GM23338 (cell line): ENCODE results near the gene FHIP1B. TPM values are rescaled to one million over a fixed set of nuclear protein-coding genes. Genes with fewer than 3 reads are reported as not detected.

Experiments used
- ATAC-seq: fragments of 200-7000 bp; cut with Tn5 transposase; 3 replicates; pipeline ENCODE4 v1.9.1; 2020
- DNase-seq: peaks from one replicate; pipeline ENCODE4 v3.0.0-alpha.2; 2015; ENCODE audit warnings: low spot score
- H2AFZ ChIP-seq: fragments of 200-600 bp; sonication (generic); 2 replicates; pipeline ENCODE4 v1.8.0; 2016; ENCODE audit warnings: antibody characterized with exemption, mild to moderate bottlenecking, moderate library complexity
- H3F3A ChIP-seq: fragments of 200-600 bp; sonication (generic); replicated peaks from 2 replicates; pipeline ENCODE4 v1.8.0; 2017; ENCODE audit warnings: antibody characterized with exemption, mixed run types, low read depth
- H3K27ac ChIP-seq: fragments of 200-600 bp; sonication (generic); 2 replicates; pipeline ENCODE4 v1.6.1; 2016; ENCODE audit warnings: low read depth
- H3K27me3 ChIP-seq: fragments of 200-600 bp; sonication (generic); 2 replicates; pipeline ENCODE4 v1.8.0; 2016; ENCODE audit warnings: mild to moderate bottlenecking, mixed run types, moderate library complexity; ENCODE audit not compliant: insufficient read depth
- H3K36me3 ChIP-seq: fragments of 200-600 bp; sonication (generic); 2 replicates; pipeline ENCODE4 v1.8.0; 2016; ENCODE audit warnings: mild to moderate bottlenecking; ENCODE audit not compliant: insufficient read depth
- H3K4me1 ChIP-seq: fragments of 200-600 bp; sonication (generic); 2 replicates; pipeline ENCODE4 v1.8.0; 2016; ENCODE audit warnings: mild to moderate bottlenecking, moderate library complexity; ENCODE audit not compliant: insufficient read depth
- H3K4me2 ChIP-seq: fragments of 200-600 bp; sonication (generic); 2 replicates; pipeline ENCODE4 v1.7.1; 2017; ENCODE audit warnings: mixed run types
- H3K4me3 ChIP-seq: fragments of 200-600 bp; sonication (generic); 2 replicates; pipeline ENCODE4 v1.6.1; 2016; ENCODE audit warnings: mixed run types
- H3K79me2 ChIP-seq: fragments of 200-600 bp; sonication (generic); replicated peaks from 2 replicates; pipeline ENCODE4 v1.8.0; 2017; ENCODE audit warnings: mild to moderate bottlenecking; ENCODE audit not compliant: insufficient read depth
- H3K9me2 ChIP-seq: fragments of 200-600 bp; sonication (generic); 2 replicates; pipeline ENCODE4 v1.8.0; 2017; ENCODE audit not compliant: insufficient read depth
- H4K20me1 ChIP-seq: fragments of 200-600 bp; sonication (generic); replicated peaks from 2 replicates; pipeline ENCODE4 v1.8.0; 2017; ENCODE audit warnings: mild to moderate bottlenecking; ENCODE audit not compliant: insufficient read depth
- H3K27ac Mint-ChIP-seq: 2 replicates; pipeline ENCODE4 v1.8.0; 2020; ENCODE audit warnings: inconsistent platforms, mild to moderate bottlenecking, moderate library complexity, mixed read lengths
- H3K27me3 Mint-ChIP-seq: 3 replicates; pipeline ENCODE4 v1.8.0; 2022; ENCODE audit warnings: low read depth, mild to moderate bottlenecking, moderate library complexity, mixed read lengths, inconsistent platforms; ENCODE audit not compliant: insufficient read depth, poor library complexity
- H3K36me3 Mint-ChIP-seq: 3 replicates; pipeline ENCODE4 v1.8.0; 2021; ENCODE audit warnings: low read depth, mild to moderate bottlenecking, inconsistent platforms, moderate library complexity, mixed read lengths
- H3K4me1 Mint-ChIP-seq: 3 replicates; pipeline ENCODE4 v1.8.0; 2020; ENCODE audit warnings: mild to moderate bottlenecking, inconsistent platforms, mixed read lengths
- H3K4me3 Mint-ChIP-seq: 3 replicates; pipeline ENCODE4 v1.8.0; 2021; ENCODE audit warnings: moderate library complexity, mild to moderate bottlenecking, inconsistent platforms, mixed read lengths
- H3K9me3 Mint-ChIP-seq: 3 replicates; pipeline ENCODE4 v1.8.0; 2020; ENCODE audit warnings: moderate library complexity, mild to moderate bottlenecking, inconsistent platforms, mixed read lengths
- CTCF ChIP-seq, 2 experiments: fragments of 200-600 bp in 1 of 2; sonication (generic) in 1 of 2; conservative IDR thresholded peaks; 2 replicates each; pipeline versions ENCODE4 v1.5.1 to v1.6.1; 2016 to 2017; ENCODE audit warnings: antibody characterized with exemption in 2 of 2, low read depth in 2 of 2, mild to moderate bottlenecking in 2 of 2, moderate library complexity in 1 of 2
- ETS1 ChIP-seq: IDR thresholded peaks from 2 replicates; pipeline ENCODE4 v1.6.1; 2016; ENCODE audit warnings: antibody characterized with exemption
- JUNB ChIP-seq: IDR thresholded peaks from one replicate; pipeline ENCODE4 v1.6.1; 2016; ENCODE audit warnings: antibody characterized with exemption; ENCODE audit not compliant: unreplicated experiment
- NANOG ChIP-seq: IDR thresholded peaks from 2 replicates; pipeline ENCODE4 v1.6.1; 2016; ENCODE audit warnings: antibody characterized with exemption, borderline replicate concordance
- POLR2AphosphoS5 ChIP-seq: IDR thresholded peaks from 2 replicates; pipeline ENCODE4 v1.6.1; 2016; ENCODE audit warnings: antibody characterized with exemption, low read depth
- ZNF114 ChIP-seq: fragments of 250-450 bp; sonication (Bioruptor Pico); IDR thresholded peaks from 2 replicates; pipeline ENCODE4 v1.5.0; 2020; ENCODE audit warnings: mild to moderate bottlenecking, moderate library complexity
- ZNF331 ChIP-seq: fragments of 250-450 bp; sonication (Bioruptor Pico); IDR thresholded peaks from 2 replicates; pipeline ENCODE4 v1.5.0; 2020; ENCODE audit warnings: low read depth, mild to moderate bottlenecking, moderate library complexity
- ZNF462 ChIP-seq: fragments of 250-450 bp; sonication (Bioruptor Pico); IDR thresholded peaks from 2 replicates; pipeline ENCODE4 v1.5.0; 2020; ENCODE audit warnings: mild to moderate bottlenecking, moderate library complexity
- polyA plus RNA-seq: library from polyadenylated mRNA; unstranded; fragments of >200 nt; fragmentation: Nextera tagmentation; extraction: Ambion mirVana; gene quantifications from 2 replicates; pipeline ENCODE4 v1.2.1, GENCODE V29; 2016
- total RNA-seq: library from RNA; depleted of rRNA; stranded (reverse); fragments of >200 nt; shearing (Covaris generic); gene quantifications from 2 replicates; pipeline ENCODE4 v1.2.3, GENCODE V29; 2014

FHIP1B gene
- total and polyA plus RNA-seq, 2 experiments from 2014 or later: 10.3 to 34.5 TPM

GRCh38 chr11:6223854-6224253, 10.6 kb downstream of the FHIP1B start (continued):
- no peak for TF ChIP-seq ZNF462 (CRISPR knock-in tag)
- no peak for TF ChIP-seq ETS1
- TF ChIP-seq POLR2AphosphoS5: no peak
- TF ChIP-seq ZNF331 (CRISPR knock-in tag): no peak

- no peak overlapping the region for H3K27ac Mint-ChIP-seq
- H3K27me3 ChIP-seq: no peaks in the 10 kb centered on the region
- H2AFZ ChIP-seq: no peak overlapping the region
- no peaks in the 10 kb centered on the region for H3K9me2 ChIP-seq
- H3K4me1 Mint-ChIP-seq: no peaks in the 10 kb centered on the region
- H3K4me3 ChIP-seq: no peak overlapping the region
- peaks cover 27% of the 10 kb centered on the region for H3K36me3 Mint-ChIP-seq
- ATAC-seq (no peak), DNase-seq (no peak)
- 0 out of 2 replicates have a peak, but pooled peaks cover 3% of the 10 kb centered on the region for H4K20me1 ChIP-seq
- no peaks in the 10 kb centered on the region for H3F3A ChIP-seq
- H3K4me2 ChIP-seq: no peak overlapping the region
- no peak overlapping the region for H3K4me3 Mint-ChIP-seq
- no peaks in the 10 kb centered on the region for H3K9me3 Mint-ChIP-seq
- no peaks in the 10 kb centered on the region for H3K79me2 ChIP-seq
- H3K36me3 ChIP-seq: peaks cover 9% of the 10 kb centered on the region; the same call in 1 of the 2 replicates
- H3K27ac ChIP-seq: no peak overlapping the region
- no peaks in the 10 kb centered on the region for H3K4me1 ChIP-seq
- H3K27me3 Mint-ChIP-seq: no peaks in the 10 kb centered on the region
- TF ChIP-seq ETS1: no peak
- no peak for TF ChIP-seq ZNF114 (CRISPR knock-in tag)
- no peak for TF ChIP-seq POLR2AphosphoS5
- TF ChIP-seq CTCF (conservative IDR thresholded peaks at IDR 0.05; ENCODE audit: low read depth in 2 of 2): no peak
- TF ChIP-seq ZNF331 (CRISPR knock-in tag): no peak
- no peak for TF ChIP-seq NANOG
- no peak for TF ChIP-seq JUNB
Measured at GRCh38 chr11:6219359-6219758, 15.1 kb downstream of the FHIP1B start.
